ENCODE measurements around the gene KRT73. TPM values are rescaled to one million over a fixed set of nuclear protein-coding genes. Genes with fewer than 3 reads are reported as not detected.

The KRT73 gene
- total and polyA plus RNA-seq, 2 donors (not counting 3 experiments of a cell fraction or from before 2014, with no cell fraction given) = not detected

DNA sequence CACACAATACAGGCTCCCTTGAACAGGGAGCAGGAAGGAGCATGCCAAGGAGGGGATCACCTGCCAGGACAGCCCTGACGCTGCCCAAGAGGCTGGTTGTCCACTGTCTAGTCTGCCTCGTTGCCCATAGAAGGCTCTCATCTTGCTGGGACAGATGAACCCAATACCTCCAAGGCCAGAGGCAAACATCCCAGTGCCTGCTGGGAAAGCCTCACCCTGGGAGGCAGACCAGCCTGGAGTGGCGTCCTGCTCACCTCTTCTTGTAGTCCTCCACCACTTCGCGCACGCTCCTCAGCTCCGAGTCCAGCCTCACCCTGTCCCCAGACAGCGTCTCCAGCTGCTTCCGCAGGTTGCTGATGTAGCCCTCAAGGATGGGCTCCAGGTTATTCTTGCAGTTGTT, 2.4 kb downstream of the KRT73 start:
- dilution Hi-C loops (cut with MboI; ENCODE audit: extremely low pct_ligation_motif_present, low sequenced_read_pairs) (no loop called here), intact Hi-C loops (cut with micrococcal nuclease) (no loop called here)
- FAIRE-seq (no peak), DNase-seq (ENCODE audit: low read depth, low spot score) (no peak)
- CTCF ChIA-PET = no interaction called here
- Histone ChIP-seq H3K27me3 (ENCODE audit: control insufficient read depth in 2 of 2, insufficient read depth in 2 of 2, low read length in 2 of 2) (no peaks in the 10 kb centered on the region), H3K27ac (ENCODE audit: insufficient read depth, low read depth, low read length) (no peak overlapping the region), H3K9ac (replicated peaks; ENCODE audit: extremely low read depth, insufficient read depth, low read length) (no peak overlapping the region), H3K79me2 (ENCODE audit: control insufficient read depth, insufficient read depth, low read length) (no peaks in the 10 kb centered on the region), H3K4me2 (ENCODE audit: insufficient read depth, low read length) (no peak overlapping the region), H3K4me3 (replicated peaks in 1 of 3; ENCODE audit: insufficient read depth in 1 of 3, low read depth in 1 of 3, low read length in 3 of 3) (no peak overlapping the region), H2AFZ (ENCODE audit: low read depth, low read length) (no peak overlapping the region), H4K20me1 (replicated peaks; ENCODE audit: control insufficient read depth, extremely low read depth, insufficient read depth, low read length) (no peaks in the 10 kb centered on the region), H3K9me1 (replicated peaks; ENCODE audit: control insufficient read depth, extremely low read depth, insufficient read depth, low read length) (no peaks in the 10 kb centered on the region), H3K9me3 (replicated peaks; ENCODE audit: control insufficient read depth, insufficient read depth, low read length) (no peaks in the 10 kb centered on the region), H3K36me3 (ENCODE audit: control insufficient read depth in 2 of 2, extremely low read depth in 1 of 2, insufficient read depth in 2 of 2, low read length in 2 of 2) (no peaks in the 10 kb centered on the region), H3K4me1 (ENCODE audit: control insufficient read depth, extremely low read depth, insufficient read depth, low read length) (no peaks in the 10 kb centered on the region)
- TF ChIP-seq GATA2 (IDR thresholded peaks at IDR 0.05; ENCODE audit: insufficient read depth, insufficient read length, low read depth, low read length) (no peak), MYC (IDR thresholded peaks at IDR 0.05; ENCODE audit: low read depth, low read length) (no peak), POLR2A (IDR thresholded peaks at IDR 0.05; ENCODE audit: low read depth, low read length) (no peak), POLR2AphosphoS5 (IDR thresholded peaks at IDR 0.05; ENCODE audit: insufficient read depth, low read depth, low read length) (no peak), EZH2 (IDR thresholded peaks at IDR 0.05; ENCODE audit: borderline replicate concordance, low read depth, low read length, severe bottlenecking) (no peak), JUN (IDR thresholded peaks at IDR 0.05; ENCODE audit: borderline replicate concordance, insufficient read depth, insufficient read length, low read depth) (no peak), FOS (IDR thresholded peaks at IDR 0.05; ENCODE audit: borderline replicate concordance, insufficient read depth, low read length) (no peak)
- TF ChIP-seq, protein P1, sequence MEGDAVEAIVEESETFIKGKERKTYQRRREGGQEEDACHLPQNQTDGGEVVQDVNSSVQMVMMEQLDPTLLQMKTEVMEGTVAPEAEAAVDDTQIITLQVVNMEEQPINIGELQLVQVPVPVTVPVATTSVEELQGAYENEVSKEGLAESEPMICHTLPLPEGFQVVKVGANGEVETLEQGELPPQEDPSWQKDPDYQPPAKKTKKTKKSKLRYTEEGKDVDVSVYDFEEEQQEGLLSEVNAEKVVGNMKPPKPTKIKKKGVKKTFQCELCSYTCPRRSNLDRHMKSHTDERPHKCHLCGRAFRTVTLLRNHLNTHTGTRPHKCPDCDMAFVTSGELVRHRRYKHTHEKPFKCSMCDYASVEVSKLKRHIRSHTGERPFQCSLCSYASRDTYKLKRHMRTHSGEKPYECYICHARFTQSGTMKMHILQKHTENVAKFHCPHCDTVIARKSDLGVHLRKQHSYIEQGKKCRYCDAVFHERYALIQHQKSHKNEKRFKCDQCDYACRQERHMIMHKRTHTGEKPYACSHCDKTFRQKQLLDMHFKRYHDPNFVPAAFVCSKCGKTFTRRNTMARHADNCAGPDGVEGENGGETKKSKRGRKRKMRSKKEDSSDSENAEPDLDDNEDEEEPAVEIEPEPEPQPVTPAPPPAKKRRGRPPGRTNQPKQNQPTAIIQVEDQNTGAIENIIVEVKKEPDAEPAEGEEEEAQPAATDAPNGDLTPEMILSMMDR (IDR thresholded peaks at IDR 0.05; ENCODE audit: extremely low read depth in 1 of 2, insufficient read depth in 1 of 2, low read depth in 1 of 2, low read length in 2 of 2) = no peak
- TF ChIP-seq, protein P2, sequence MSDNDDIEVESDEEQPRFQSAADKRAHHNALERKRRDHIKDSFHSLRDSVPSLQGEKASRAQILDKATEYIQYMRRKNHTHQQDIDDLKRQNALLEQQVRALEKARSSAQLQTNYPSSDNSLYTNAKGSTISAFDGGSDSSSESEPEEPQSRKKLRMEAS (IDR thresholded peaks at IDR 0.05; ENCODE audit: insufficient read depth, insufficient read length) = no peak
- POLR2A ChIA-PET = no interaction called here
- BruUV-seq (replicated peaks) = no TSS peak
